Ascending aorta (tissue), 2 donors: ENCODE data around the gene TVP23B. TPM values are rescaled to one million over a fixed set of nuclear protein-coding genes. Genes with fewer than 3 reads are reported as not detected.
"Not testable (repeated sequence)": the region's sequence is repeated elsewhere in the genome, so short reads cannot be mapped to it uniquely, and the experiment has no call there.

Source experiments
- DNase-seq, 2 donors: peaks; one replicate each; pipeline ENCODE4 v3.0.0-alpha.2; 2019; ENCODE audit warnings: low spot score in 2 of 2
- H3K27ac ChIP-seq, 2 donors: fragments of 200-600 bp; sonication (generic); one replicate each; pipeline ENCODE4 v1.5.1; 2016 to 2017; ENCODE audit warnings: mild to moderate bottlenecking in 1 of 2
- H3K27me3 ChIP-seq: fragments of 200-600 bp; sonication (generic); one replicate; pipeline ENCODE4 v1.5.1; 2017
- H3K36me3 ChIP-seq, 2 donors: fragments of 200-600 bp; sonication (generic); one replicate each; pipeline ENCODE4 v1.5.1; 2016
- H3K4me1 ChIP-seq, 2 donors: fragments of 200-600 bp; sonication (generic); one replicate each; pipeline ENCODE4 v1.5.1; 2016 to 2017; ENCODE audit warnings: mild to moderate bottlenecking in 1 of 2
- H3K4me3 ChIP-seq, 2 donors: fragments of 200-600 bp; sonication (generic); one replicate each; pipeline ENCODE4 v1.5.1; 2016 to 2017; ENCODE audit warnings: mild to moderate bottlenecking in 1 of 2
- H3K9me3 ChIP-seq, 2 donors: fragments of 200-600 bp; sonication (generic); one replicate each; pipeline ENCODE4 v1.5.1; 2016
- CTCF ChIP-seq, 3 experiments: fragments of 200-600 bp in 2 of 3; fragments of 450-650 bp in 1 of 3; sonication (generic) in 2 of 3; IDR thresholded peaks; one replicate each; pipeline ENCODE4 v1.5.1; 2016 to 2019; ENCODE audit warnings: antibody characterized with exemption in 3 of 3, mild to moderate bottlenecking in 1 of 3, moderate library complexity in 1 of 3
- intact Hi-C: fragments of 100-400 bp; cut with DNase I; formaldehyde crosslinking; loops from one replicate; pipeline ENCODE4 v1.15.1; 2023
- total RNA-seq: library from RNA; depleted of rRNA; stranded (reverse); fragments of >200 nt; gene quantifications from one replicate; pipeline ENCODE4 v1.1.0, GENCODE V29; 2016

Gene TVP23B
- total RNA-seq, 1 donor from 2014 or later, result 17.1 TPM

- intact Hi-C loops, H3K36me3 ChIP-seq, H3K4me1 ChIP-seq, H3K27me3 ChIP-seq, H3K9me3 ChIP-seq, H3K27ac ChIP-seq, DNase-seq, H3K4me3 ChIP-seq: not testable (repeated sequence)
Observed at GRCh38 chr17:18758344-18758743, 22.6 kb upstream of the TVP23B start.

GRCh38 chr17:18760221-18760620 is 20.8 kb upstream of the TVP23B start:
- DNase-seq, H3K4me3 ChIP-seq, H3K4me1 ChIP-seq, H3K36me3 ChIP-seq, H3K9me3 ChIP-seq, H3K27ac ChIP-seq, intact Hi-C loops, H3K27me3 ChIP-seq: not testable (repeated sequence)

GRCh38 chr17:18770572-18770971 is 10.4 kb upstream of the TVP23B start:
- H3K4me1 ChIP-seq, H3K36me3 ChIP-seq, H3K27ac ChIP-seq, intact Hi-C loops, H3K27me3 ChIP-seq, H3K4me3 ChIP-seq, H3K9me3 ChIP-seq, DNase-seq: not testable (repeated sequence)

- H3K9me3 ChIP-seq, H3K36me3 ChIP-seq, H3K4me3 ChIP-seq, H3K27ac ChIP-seq, H3K4me1 ChIP-seq, H3K27me3 ChIP-seq, intact Hi-C loops, DNase-seq: not testable (repeated sequence)
Observed at GRCh38 chr17:18771066-18771465, 9.9 kb upstream of the TVP23B start.

- Histone ChIP-seq H3K27me3 (no peaks in the 10 kb centered on the region), H3K4me1 (no peaks in the 10 kb centered on the region), H3K27ac (no peak overlapping the region), H3K9me3 (no peaks in the 10 kb centered on the region), H3K36me3 (no peaks in the 10 kb centered on the region), H3K4me3 (no peak overlapping the region)
- DNase-seq, result no peak
- TF ChIP-seq CTCF (IDR thresholded peaks at IDR 0.05), result no peak
- intact Hi-C loops, result no loop called here
Observed at GRCh38 chr17:18772471-18772870, 8.5 kb upstream of the TVP23B start.

GRCh38 chr17:18781805-18782204 is 822 bp downstream of the TVP23B start:
- H3K36me3 ChIP-seq, DNase-seq, intact Hi-C loops, H3K9me3 ChIP-seq, H3K27ac ChIP-seq, H3K27me3 ChIP-seq, H3K4me1 ChIP-seq: not testable (repeated sequence)
- peak overlapping the region; percentile 64 to 75 for H3K4me3 ChIP-seq

GRCh38 chr17:18785933-18786332 is 5.0 kb downstream of the TVP23B start:
- H3K4me3 ChIP-seq, intact Hi-C loops, H3K4me1 ChIP-seq, DNase-seq, H3K27me3 ChIP-seq, H3K27ac ChIP-seq, H3K9me3 ChIP-seq, H3K36me3 ChIP-seq: not testable (repeated sequence)

GRCh38 chr17:18786890-18787289 is 5.9 kb downstream of the TVP23B start:
- H3K4me1 ChIP-seq, H3K27me3 ChIP-seq, H3K9me3 ChIP-seq, H3K4me3 ChIP-seq, H3K27ac ChIP-seq, H3K36me3 ChIP-seq, intact Hi-C loops, DNase-seq: not testable (repeated sequence)

GRCh38 chr17:18791402-18791801 is 10.4 kb downstream of the TVP23B start:
- not testable (repeated sequence) for H3K4me3 ChIP-seq

GRCh38 chr17:18794841-18795240 is 13.9 kb downstream of the TVP23B start:
- H3K36me3 ChIP-seq, result peaks cover 0 to 20% of the 10 kb centered on the region in 2 donors
- H3K4me3 ChIP-seq, DNase-seq, H3K4me1 ChIP-seq, H3K27me3 ChIP-seq, H3K9me3 ChIP-seq, H3K27ac ChIP-seq, intact Hi-C loops: not testable (repeated sequence)

More at GRCh38 chr17:18791402-18791801, 10.4 kb downstream of the TVP23B start:
- H3K36me3 ChIP-seq, intact Hi-C loops, H3K9me3 ChIP-seq, H3K27ac ChIP-seq, H3K4me1 ChIP-seq, DNase-seq, H3K27me3 ChIP-seq: not testable (repeated sequence)

- H3K27me3 ChIP-seq, H3K27ac ChIP-seq, DNase-seq, H3K9me3 ChIP-seq, H3K4me1 ChIP-seq, intact Hi-C loops, H3K4me3 ChIP-seq: not testable (repeated sequence)
- peaks cover 4 to 33% of the 10 kb centered on the region in 2 donors for H3K36me3 ChIP-seq
Observed at GRCh38 chr17:18796887-18797286, 15.9 kb downstream of the TVP23B start.

GRCh38 chr17:18803458-18804245 is 22.7 kb downstream of the TVP23B start:
- DNase-seq, H3K9me3 ChIP-seq, H3K27ac ChIP-seq, H3K4me3 ChIP-seq, H3K27me3 ChIP-seq, intact Hi-C loops, H3K4me1 ChIP-seq: not testable (repeated sequence)
- peaks cover 10 to 29% of the 10 kb centered on the region in 2 donors for H3K36me3 ChIP-seq

GRCh38 chr17:18815924-18816323 is 34.9 kb downstream of the TVP23B start:
- H3K4me3 ChIP-seq, H3K27ac ChIP-seq, H3K9me3 ChIP-seq, H3K27me3 ChIP-seq, H3K4me1 ChIP-seq, intact Hi-C loops, H3K36me3 ChIP-seq, DNase-seq: not testable (repeated sequence)
